IPS-20b (cell line): ENCODE data around the gene ASB13.
A peak's percentile ranks its signal among the peaks of the same experiment; 100 is the strongest.

Experiments used
- H3K27ac ChIP-seq: one replicate; pipeline ENCODE4 v1.5.1; 2013; ENCODE audit warnings: low read length
- H3K27me3 ChIP-seq: 2 replicates; pipeline ENCODE4 v1.6.1; 2013; ENCODE audit warnings: mild to moderate bottlenecking, low read length, inconsistent platforms; ENCODE audit not compliant: insufficient read depth
- H3K36me3 ChIP-seq: 2 replicates; pipeline ENCODE4 v1.6.1; 2013; ENCODE audit warnings: low read depth, mild to moderate bottlenecking, inconsistent platforms, low read length, moderate library complexity; ENCODE audit not compliant: insufficient read depth
- H3K4me1 ChIP-seq: 2 replicates; pipeline ENCODE4 v1.6.1; 2013; ENCODE audit warnings: mild to moderate bottlenecking, control low read depth, inconsistent platforms, low read length, moderate library complexity; ENCODE audit not compliant: insufficient read depth
- H3K4me3 ChIP-seq: 2 replicates; pipeline ENCODE4 v1.5.1; 2013; ENCODE audit warnings: mild to moderate bottlenecking, low read length, inconsistent platforms
- H3K9ac ChIP-seq: 2 replicates; pipeline ENCODE4 v1.6.1; 2013; ENCODE audit warnings: low read depth, mild to moderate bottlenecking, inconsistent platforms, low read length, moderate library complexity
- H3K9me3 ChIP-seq: 2 replicates; pipeline ENCODE4 v1.6.1; 2013; ENCODE audit warnings: mild to moderate bottlenecking, low read depth, low read length, inconsistent platforms; ENCODE audit not compliant: insufficient read depth

ASB13 gene, protein sequence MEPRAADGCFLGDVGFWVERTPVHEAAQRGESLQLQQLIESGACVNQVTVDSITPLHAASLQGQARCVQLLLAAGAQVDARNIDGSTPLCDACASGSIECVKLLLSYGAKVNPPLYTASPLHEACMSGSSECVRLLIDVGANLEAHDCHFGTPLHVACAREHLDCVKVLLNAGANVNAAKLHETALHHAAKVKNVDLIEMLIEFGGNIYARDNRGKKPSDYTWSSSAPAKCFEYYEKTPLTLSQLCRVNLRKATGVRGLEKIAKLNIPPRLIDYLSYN

DNA sequence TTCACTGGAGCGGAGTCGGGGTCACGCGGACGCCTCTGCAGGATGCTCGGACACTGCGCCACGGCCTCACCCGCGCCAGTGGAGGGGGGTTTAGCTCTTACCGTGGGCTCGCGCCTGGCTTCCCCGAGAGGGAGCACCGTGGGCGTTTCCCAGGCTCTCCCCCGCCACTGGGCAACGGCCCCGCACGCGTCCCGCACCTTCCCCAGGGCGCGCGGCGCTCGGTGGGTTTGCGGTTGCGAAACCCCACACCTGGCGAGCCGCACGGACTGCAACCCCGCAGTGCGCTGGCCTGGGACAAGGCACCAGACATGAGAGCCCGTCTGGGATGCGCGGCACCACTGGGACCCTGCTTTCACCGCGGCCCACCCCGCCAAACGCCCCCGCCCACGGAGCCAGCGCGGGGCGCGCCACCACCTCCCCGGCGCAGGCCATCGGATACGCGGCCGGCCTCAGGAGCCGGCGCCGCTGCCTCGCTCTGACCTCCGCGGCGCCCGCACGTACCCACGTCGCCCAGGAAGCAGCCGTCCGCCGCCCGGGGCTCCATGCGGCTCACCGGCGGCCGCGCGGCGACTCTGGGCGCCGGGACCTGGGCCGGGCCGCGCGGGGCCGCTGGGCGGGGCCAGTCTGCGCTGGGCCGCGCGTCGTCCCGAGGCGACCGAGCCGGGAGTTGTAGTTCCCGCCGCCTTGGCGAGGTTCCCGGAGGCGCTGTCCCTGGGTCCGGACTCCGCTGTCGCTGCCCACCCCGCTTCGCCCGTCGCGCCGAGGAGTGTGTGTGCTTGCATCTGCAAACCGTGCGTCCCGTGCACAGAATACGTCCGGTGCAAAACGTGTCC is at the start of gene ASB13:
Gene ASB13, minus strand, starts transcription at position 588 of the 833 bp plus-strand sequence. Its CDS starts 44 bp downstream, at position 544.
- H3K9ac ChIP-seq, result peak within 1 kb of the TSS; percentile 73; the same call in 1 of the 2 replicates
- H3K4me3 ChIP-seq, result peak within 1 kb of the TSS; percentile 87
- no peaks in the 10 kb centered on the region for H3K36me3 ChIP-seq
- no peak within 1 kb of the TSS for H3K27ac ChIP-seq
- no peaks in the 10 kb centered on the region for H3K9me3 ChIP-seq
- peaks cover 17% of the 10 kb centered on the region for H3K4me1 ChIP-seq
- H3K27me3 ChIP-seq, result peaks cover 20% of the 10 kb centered on the region

DNA sequence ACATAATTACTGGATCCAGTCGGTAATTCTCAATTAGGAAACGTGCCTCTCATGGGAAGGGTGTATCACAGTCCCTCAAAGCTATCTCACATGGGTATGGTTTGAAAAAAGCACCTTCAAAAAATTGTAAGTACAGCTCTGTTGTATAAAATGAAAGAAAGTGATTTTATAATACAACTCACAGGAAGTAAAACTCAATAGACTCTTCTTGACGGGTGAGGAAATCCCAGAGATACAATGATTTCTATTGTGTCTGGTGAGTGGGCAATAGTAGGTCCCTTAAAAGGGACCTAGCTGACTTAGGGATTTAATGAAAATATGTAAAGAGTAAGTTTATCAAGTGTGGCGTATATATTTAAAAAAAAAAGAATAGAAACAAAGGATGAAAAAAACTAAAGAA is 45.2 kb upstream of the ASB13 start:
- H3K36me3 ChIP-seq, result no peaks in the 10 kb centered on the region
- no peaks in the 10 kb centered on the region for H3K4me1 ChIP-seq
- no peak overlapping the region for H3K9ac ChIP-seq
- no peak overlapping the region for H3K27ac ChIP-seq
- no peaks in the 10 kb centered on the region for H3K9me3 ChIP-seq
- H3K27me3 ChIP-seq, result no peaks in the 10 kb centered on the region
- no peak overlapping the region for H3K4me3 ChIP-seq

DNA sequence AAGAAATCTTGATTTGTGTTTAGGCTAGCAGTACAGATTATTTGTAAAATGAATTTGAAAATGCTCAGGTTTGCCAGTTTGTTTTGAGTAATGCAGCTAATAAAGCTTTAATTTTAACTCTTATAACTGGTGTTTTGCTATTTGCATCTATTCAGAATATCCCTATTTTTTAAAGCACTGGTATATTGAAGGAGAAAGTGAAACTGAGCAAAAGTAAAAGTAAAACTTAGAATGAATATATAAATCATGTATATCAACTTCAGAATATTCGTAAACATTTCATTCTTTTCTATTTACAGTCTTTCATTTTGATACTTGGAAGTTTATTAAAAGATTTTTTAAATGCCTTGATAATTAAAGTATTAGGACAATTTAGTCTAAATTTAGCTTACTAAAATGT is 44.5 kb upstream of the ASB13 start:
- H3K27me3 ChIP-seq, result no peaks in the 10 kb centered on the region
- H3K4me3 ChIP-seq, result no peak overlapping the region
- H3K27ac ChIP-seq, result no peak overlapping the region
- no peak overlapping the region for H3K9ac ChIP-seq
- no peaks in the 10 kb centered on the region for H3K36me3 ChIP-seq
- H3K4me1 ChIP-seq, result no peaks in the 10 kb centered on the region
- H3K9me3 ChIP-seq, result no peaks in the 10 kb centered on the region

DNA sequence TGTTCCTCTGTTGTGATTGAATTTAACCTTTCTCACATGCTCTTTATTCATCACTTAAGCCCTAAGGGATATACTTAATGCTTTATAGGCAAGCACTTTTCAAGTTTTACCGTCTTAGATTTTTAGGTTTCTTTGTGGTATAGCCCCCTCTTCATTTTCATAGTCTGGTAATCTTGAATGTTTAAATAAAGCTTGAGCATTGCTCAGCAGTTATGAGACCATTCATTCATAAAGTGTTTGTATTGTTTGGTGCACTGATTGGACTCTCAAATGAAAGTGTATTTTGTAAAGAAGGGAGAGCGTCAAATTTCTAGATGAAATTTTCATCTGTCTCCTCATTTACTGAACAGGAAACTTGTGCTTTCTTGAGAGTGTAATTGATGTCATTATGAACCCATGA is 43.5 kb upstream of the ASB13 start:
- Histone ChIP-seq H3K4me1 (no peaks in the 10 kb centered on the region), H3K9ac (no peak overlapping the region), H3K4me3 (no peak overlapping the region), H3K9me3 (no peaks in the 10 kb centered on the region), H3K36me3 (no peaks in the 10 kb centered on the region), H3K27me3 (no peaks in the 10 kb centered on the region), H3K27ac (no peak overlapping the region)

DNA sequence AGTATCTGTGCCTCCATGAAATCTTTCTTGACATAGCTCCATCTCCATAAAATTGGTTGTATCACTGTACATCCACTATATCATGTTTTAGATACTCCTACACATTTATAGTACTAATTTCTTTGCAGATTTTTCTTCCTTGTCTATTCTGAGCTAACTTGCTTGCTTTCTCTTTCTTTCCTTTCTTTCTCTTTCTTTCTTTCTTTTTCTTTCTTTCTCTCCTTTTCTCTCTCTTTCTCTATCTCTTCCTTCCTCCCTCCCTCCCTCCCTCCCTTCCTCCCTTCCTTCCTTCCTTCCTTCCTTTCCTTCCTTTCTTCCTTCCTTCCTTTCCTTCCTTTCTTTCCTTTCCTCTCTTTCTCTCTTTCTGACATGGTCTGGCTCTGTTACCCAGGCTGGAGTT is 42.0 kb upstream of the ASB13 start:
- no peak overlapping the region for H3K27ac ChIP-seq

DNA sequence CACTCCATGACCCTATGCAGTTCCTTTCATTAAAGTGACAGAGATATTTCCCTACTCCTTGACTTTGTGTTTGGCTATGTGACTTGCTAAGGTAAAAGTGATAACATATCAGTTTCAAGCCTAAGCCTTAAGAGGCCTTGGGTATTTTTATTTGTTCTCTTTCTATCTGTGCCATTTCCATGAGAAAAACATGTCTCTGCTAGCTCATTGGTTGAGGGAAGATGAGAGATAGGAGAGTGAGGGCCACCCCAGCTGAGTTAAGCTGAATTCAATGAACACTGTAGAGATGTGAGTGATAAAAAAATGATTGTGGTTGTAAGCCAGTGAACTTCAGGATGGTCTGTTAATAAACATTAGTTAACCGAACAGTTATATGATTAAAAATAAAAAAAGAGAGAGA is 31.7 kb upstream of the ASB13 start:
- Histone ChIP-seq H3K9me3 (no peaks in the 10 kb centered on the region), H3K36me3 (no peaks in the 10 kb centered on the region), H3K27ac (no peak overlapping the region), H3K27me3 (no peaks in the 10 kb centered on the region), H3K9ac (no peak overlapping the region), H3K4me3 (0 out of 2 replicates have a peak overlapping the region, but pooled peaks have one; percentile 0), H3K4me1 (peaks cover 15% of the 10 kb centered on the region)

More for the DNA sequence above, 42.0 kb upstream of the ASB13 start:
- Histone ChIP-seq H3K27me3 (no peaks in the 10 kb centered on the region), H3K9me3 (no peaks in the 10 kb centered on the region), H3K4me1 (no peaks in the 10 kb centered on the region), H3K36me3 (no peaks in the 10 kb centered on the region), H3K4me3 (no peak overlapping the region), H3K9ac (no peak overlapping the region)

DNA sequence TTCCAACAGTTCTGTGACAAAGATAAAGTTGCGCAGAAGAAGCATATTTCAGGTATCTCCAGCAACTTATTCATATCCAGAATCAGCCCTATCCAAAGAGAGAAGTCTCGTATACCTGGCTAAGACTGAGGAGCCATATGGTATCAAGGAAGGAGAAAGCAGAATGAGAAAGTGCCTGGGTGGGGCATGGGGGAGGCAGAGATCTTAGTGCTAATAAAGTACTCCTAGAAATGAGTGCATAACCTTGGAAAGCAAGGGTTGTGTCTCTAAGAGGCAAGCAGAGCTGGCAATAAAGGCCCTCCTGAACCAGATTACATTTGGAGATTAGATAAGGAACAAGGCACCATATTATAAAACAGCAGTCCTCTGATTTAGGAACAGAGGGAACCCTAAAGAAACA is 30.9 kb upstream of the ASB13 start:
- no peak overlapping the region for H3K27ac ChIP-seq
- no peaks in the 10 kb centered on the region for H3K36me3 ChIP-seq
- H3K4me1 ChIP-seq, result peaks cover 16% of the 10 kb centered on the region
- no peaks in the 10 kb centered on the region for H3K9me3 ChIP-seq
- no peak overlapping the region for H3K9ac ChIP-seq
- H3K27me3 ChIP-seq, result no peaks in the 10 kb centered on the region
- H3K4me3 ChIP-seq, result no peak overlapping the region

DNA sequence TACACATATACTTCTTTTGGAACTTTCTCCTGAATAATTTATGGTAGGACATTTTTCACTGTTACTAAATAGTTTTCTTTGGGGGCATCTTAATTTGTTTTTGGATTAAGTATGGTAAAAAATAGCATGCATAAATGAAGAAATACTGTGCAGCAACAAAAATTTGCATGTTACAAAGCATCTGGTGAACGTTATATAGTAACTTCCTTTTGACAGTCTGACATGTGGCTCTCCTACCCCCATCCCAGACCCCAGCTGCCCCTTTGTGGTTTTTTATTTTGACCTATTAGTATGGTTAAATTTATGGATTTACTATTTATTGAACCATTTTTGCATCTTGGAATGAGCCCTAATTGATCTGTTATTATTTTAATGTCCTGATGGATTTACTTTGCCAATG is 28.2 kb upstream of the ASB13 start:
- no peak overlapping the region for H3K27ac ChIP-seq
- H3K4me1 ChIP-seq, result peaks cover 21% of the 10 kb centered on the region
- no peaks in the 10 kb centered on the region for H3K36me3 ChIP-seq
- H3K4me3 ChIP-seq, result no peak overlapping the region
- H3K9me3 ChIP-seq, result no peaks in the 10 kb centered on the region
- no peaks in the 10 kb centered on the region for H3K27me3 ChIP-seq
- no peak overlapping the region for H3K9ac ChIP-seq

DNA sequence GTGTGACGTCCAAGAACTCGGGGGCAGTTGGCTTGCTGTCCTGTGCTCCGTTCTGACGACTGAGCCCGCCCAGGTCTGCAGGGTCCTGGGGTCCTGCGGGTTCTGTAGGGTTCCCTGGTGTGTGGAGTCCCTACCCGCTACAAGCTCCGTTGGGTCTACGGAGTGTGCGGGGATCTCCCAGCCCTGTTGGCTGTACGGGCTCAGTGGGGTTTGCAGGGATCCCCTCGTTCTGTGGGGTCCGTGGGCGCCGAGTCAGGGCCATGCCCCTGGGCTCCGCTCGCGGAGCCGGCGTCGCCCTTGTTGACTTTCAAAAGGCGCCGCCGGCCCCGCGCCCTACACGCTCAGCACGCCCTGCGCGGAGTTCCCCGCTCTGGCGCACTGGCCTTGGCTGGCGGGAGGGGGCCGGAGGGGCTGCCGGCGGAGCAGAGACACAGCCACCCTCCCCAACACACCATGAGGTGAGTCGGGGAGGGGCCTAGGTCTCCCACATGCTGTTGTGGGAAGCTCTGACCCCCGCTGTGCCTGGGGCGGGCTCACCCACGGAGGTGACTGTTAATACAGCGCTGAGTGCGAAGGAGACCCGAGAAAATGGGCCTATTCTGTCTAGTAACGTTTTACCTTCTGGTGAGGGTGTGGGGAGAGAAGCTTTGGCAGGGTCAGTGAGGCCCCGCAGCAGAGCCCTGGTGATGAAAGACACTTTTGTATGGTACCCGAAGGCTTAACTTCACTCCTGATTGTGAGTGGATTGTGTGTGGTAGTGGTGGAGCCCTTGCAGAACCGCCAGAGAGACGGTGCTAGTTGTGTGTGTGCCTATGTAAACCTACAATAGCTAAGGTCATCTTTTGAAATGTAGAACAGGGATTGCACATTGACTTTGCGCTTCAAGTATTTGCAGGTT is 26.3 kb upstream of the ASB13 start:
- Histone ChIP-seq H3K36me3 (no peaks in the 10 kb centered on the region), H3K27ac (no peak overlapping the region), H3K4me1 (peaks cover 17% of the 10 kb centered on the region)

DNA sequence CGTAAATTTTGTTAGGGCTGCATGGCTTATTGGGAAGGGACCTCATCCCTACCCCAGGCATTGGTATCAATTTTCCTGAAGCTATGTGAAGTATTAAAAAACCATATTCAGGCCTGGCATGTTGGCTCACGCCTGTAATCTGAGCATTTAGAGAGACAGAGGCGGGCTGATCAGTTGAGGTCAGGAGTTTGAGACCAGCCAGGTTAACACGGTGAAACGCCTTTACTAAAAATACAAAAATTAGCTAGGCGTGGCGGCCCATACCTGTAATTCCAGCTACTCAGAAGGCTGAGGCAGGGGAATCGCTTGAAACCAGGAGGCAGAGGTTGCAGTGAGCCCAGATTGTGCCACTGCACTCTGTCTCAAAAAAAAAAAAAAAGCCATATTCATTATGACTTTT is 25.4 kb upstream of the ASB13 start:
- Histone ChIP-seq H3K9ac (no peak overlapping the region), H3K36me3 (no peaks in the 10 kb centered on the region), H3K9me3 (no peaks in the 10 kb centered on the region), H3K4me1 (peaks cover 17% of the 10 kb centered on the region), H3K4me3 (peak overlapping the region; percentile 77), H3K27ac (no peak overlapping the region), H3K27me3 (no peaks in the 10 kb centered on the region)

More for the DNA sequence above, 26.3 kb upstream of the ASB13 start:
- H3K9ac ChIP-seq, result peak overlapping the region; percentile 70
- H3K4me3 ChIP-seq, result peak overlapping the region; percentile 77
- H3K27me3 ChIP-seq, result no peaks in the 10 kb centered on the region
- H3K9me3 ChIP-seq, result no peaks in the 10 kb centered on the region

DNA sequence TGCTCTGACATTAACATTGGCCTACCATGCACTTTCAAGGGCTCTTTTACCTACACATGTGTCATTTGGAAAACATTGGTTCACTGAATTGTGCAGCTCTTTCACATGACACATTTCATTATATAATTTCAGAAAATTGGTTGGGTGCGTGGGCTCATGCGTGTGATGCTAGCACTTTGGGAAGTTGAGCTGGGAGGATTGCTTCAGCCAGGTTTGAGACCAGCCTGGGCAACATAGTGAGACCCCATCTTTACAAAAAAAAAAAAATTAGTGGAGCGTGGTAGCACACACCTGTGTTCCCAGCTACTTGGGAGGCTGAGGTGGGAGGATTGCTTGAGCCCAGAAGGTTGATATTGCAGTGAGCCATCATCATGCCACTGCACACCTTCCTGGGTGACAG is 22.2 kb upstream of the ASB13 start:
- Histone ChIP-seq H3K4me1 (peaks cover 17% of the 10 kb centered on the region; the same call in 1 of the 2 replicates), H3K27ac (no peak overlapping the region), H3K36me3 (no peaks in the 10 kb centered on the region), H3K9me3 (no peaks in the 10 kb centered on the region), H3K9ac (no peak overlapping the region), H3K4me3 (no peak overlapping the region), H3K27me3 (peaks cover 7% of the 10 kb centered on the region)
